Measurements from ENCODE around the gene PSME2. TPM values are rescaled to one million over a fixed set of nuclear protein-coding genes. Genes with fewer than 3 reads are reported as not detected.

Gene PSME2
- polyA plus RNA-seq, 3 donors: 237 to 593 (median 579) TPM

- H3K4me1 Mint-ChIP-seq: peaks cover 71% of the 10 kb centered on the region
- intact Hi-C loops (cut with micrococcal nuclease): no loop called here
These were observed 19.4 kb upstream of the PSME2 start for GRCh38 chr14:24165785-24166184.

GRCh38 chr14:24164518-24164991, 18.1 kb upstream of the PSME2 start:
- no peak overlapping the region for H3K9ac ChIP-seq (ENCODE audit: insufficient read depth, low read length, poor library complexity, severe bottlenecking)
- no peak overlapping the region for H3K4me3 ChIP-seq (replicated peaks in 1 of 3; ENCODE audit: low read depth in 2 of 3, low read length in 3 of 3)
- H4K20me1 ChIP-seq (ENCODE audit: insufficient read depth, low read length): peaks cover 68% of the 10 kb centered on the region
- H3K9me3 ChIP-seq (replicated peaks in 1 of 2; ENCODE audit: control insufficient read depth in 1 of 2, insufficient read depth in 1 of 2, low read length in 2 of 2): no peaks in the 10 kb centered on the region
- intact Hi-C loops (cut with micrococcal nuclease): no loop called here
- no peaks in the 10 kb centered on the region for H3K9me3 Mint-ChIP-seq
- peaks cover 56 to 81% of the 10 kb centered on the region in 2 donors for H3K4me1 ChIP-seq (ENCODE audit: control insufficient read depth in 1 of 2, insufficient read depth in 2 of 2, low read length in 2 of 2)
- H3K4me1 Mint-ChIP-seq: peaks cover 72% of the 10 kb centered on the region
- peaks cover 69 to 74% of the 10 kb centered on the region in 2 donors for H3K36me3 ChIP-seq (replicated peaks in 1 of 2; ENCODE audit: control insufficient read depth in 1 of 2, insufficient read depth in 2 of 2, low read length in 2 of 2)
- TF ChIP-seq CTCF (IDR thresholded peaks at IDR 0.05): no peak
- no peak for DNase-seq
- peak overlapping the region in 1 of 2 donors; percentile 59 for H3K27ac ChIP-seq (ENCODE audit: low read depth in 1 of 2, low read length in 2 of 2)
- H3K36me3 Mint-ChIP-seq: peaks cover 75 to 88% of the 10 kb centered on the region in 2 donors
- H2AFZ ChIP-seq (ENCODE audit: insufficient read depth, low read depth, low read length, poor library complexity, severe bottlenecking): no peak overlapping the region
- no peak overlapping the region for H3K4me2 ChIP-seq (replicated peaks; ENCODE audit: extremely low read depth, low read length, poor library complexity, severe bottlenecking)
- WGBS (ENCODE audit: insufficient coverage): 98% methylated on average over 14 of the region's 14 CpGs
- no peaks in the 10 kb centered on the region for H3K27me3 ChIP-seq (ENCODE audit: control insufficient read depth in 2 of 2, insufficient read depth in 2 of 2, low read length in 2 of 2)
- H3K79me2 ChIP-seq (ENCODE audit: insufficient read depth, low read length): peaks cover 46% of the 10 kb centered on the region
- no peak overlapping the region for H3K4me3 Mint-ChIP-seq
- H3K27me3 Mint-ChIP-seq (ENCODE audit: low read depth in 3 of 3): peaks cover 0 to 3% (median 0%) of the 10 kb centered on the region in 3 donors
- H3K27ac Mint-ChIP-seq: peak overlapping the region in 4 of 7 donors; percentile 1 to 83 (median 44)

More at GRCh38 chr14:24165785-24166184, 19.4 kb upstream of the PSME2 start:
- H3K27ac Mint-ChIP-seq: peak overlapping the region in 6 of 7 donors; percentile 40 to 82 (median 64)
- Histone ChIP-seq H4K20me1 (ENCODE audit: insufficient read depth, low read length) (peaks cover 70% of the 10 kb centered on the region), H3K4me1 (ENCODE audit: control insufficient read depth in 1 of 2, insufficient read depth in 2 of 2, low read length in 2 of 2) (peaks cover 53 to 80% of the 10 kb centered on the region in 2 donors), H3K36me3 (replicated peaks in 1 of 2; ENCODE audit: control insufficient read depth in 1 of 2, insufficient read depth in 2 of 2, low read length in 2 of 2) (peaks cover 63 to 71% of the 10 kb centered on the region in 2 donors), H3K79me2 (ENCODE audit: insufficient read depth, low read length) (peaks cover 40% of the 10 kb centered on the region), H2AFZ (ENCODE audit: insufficient read depth, low read depth, low read length, poor library complexity, severe bottlenecking) (no peak overlapping the region), H3K4me2 (replicated peaks; ENCODE audit: extremely low read depth, low read length, poor library complexity, severe bottlenecking) (no peak overlapping the region), H3K9me3 (replicated peaks in 1 of 2; ENCODE audit: control insufficient read depth in 1 of 2, insufficient read depth in 1 of 2, low read length in 2 of 2) (no peaks in the 10 kb centered on the region), H3K9ac (ENCODE audit: insufficient read depth, low read length, poor library complexity, severe bottlenecking) (no peak overlapping the region), H3K27ac (ENCODE audit: low read depth in 1 of 2, low read length in 2 of 2) (peak overlapping the region in 1 of 2 donors; percentile 59), H3K27me3 (ENCODE audit: control insufficient read depth in 2 of 2, insufficient read depth in 2 of 2, low read length in 2 of 2) (no peaks in the 10 kb centered on the region), H3K4me3 (replicated peaks in 1 of 3; ENCODE audit: low read depth in 2 of 3, low read length in 3 of 3) (no peak overlapping the region)
- H3K4me3 Mint-ChIP-seq: no peak overlapping the region
- peaks cover 3 to 6% (median 4%) of the 10 kb centered on the region in 3 donors for H3K27me3 Mint-ChIP-seq (ENCODE audit: low read depth in 3 of 3)
- H3K9me3 Mint-ChIP-seq: peaks cover 0 to under 1% (median 0%) of the 10 kb centered on the region in 7 donors
- no peak for DNase-seq
- WGBS (ENCODE audit: insufficient coverage): no CpG with 5 or more reads among the region's 5 CpGs
- TF ChIP-seq CTCF (IDR thresholded peaks at IDR 0.05): no peak
- peaks cover 75 to 88% of the 10 kb centered on the region in 2 donors for H3K36me3 Mint-ChIP-seq
